NCI-H1048 (cell line): ENCODE data around the gene HENMT1.
"Not testable (repeated sequence)": the region's sequence is repeated elsewhere in the genome, so short reads cannot be mapped to it uniquely, and the experiment has no call there.

Experiments used
- DNase-seq: peaks from one replicate; lab custom pipeline; 2025; lab: John Stamatoyannopoulos, UW

Gene HENMT1

DNA sequence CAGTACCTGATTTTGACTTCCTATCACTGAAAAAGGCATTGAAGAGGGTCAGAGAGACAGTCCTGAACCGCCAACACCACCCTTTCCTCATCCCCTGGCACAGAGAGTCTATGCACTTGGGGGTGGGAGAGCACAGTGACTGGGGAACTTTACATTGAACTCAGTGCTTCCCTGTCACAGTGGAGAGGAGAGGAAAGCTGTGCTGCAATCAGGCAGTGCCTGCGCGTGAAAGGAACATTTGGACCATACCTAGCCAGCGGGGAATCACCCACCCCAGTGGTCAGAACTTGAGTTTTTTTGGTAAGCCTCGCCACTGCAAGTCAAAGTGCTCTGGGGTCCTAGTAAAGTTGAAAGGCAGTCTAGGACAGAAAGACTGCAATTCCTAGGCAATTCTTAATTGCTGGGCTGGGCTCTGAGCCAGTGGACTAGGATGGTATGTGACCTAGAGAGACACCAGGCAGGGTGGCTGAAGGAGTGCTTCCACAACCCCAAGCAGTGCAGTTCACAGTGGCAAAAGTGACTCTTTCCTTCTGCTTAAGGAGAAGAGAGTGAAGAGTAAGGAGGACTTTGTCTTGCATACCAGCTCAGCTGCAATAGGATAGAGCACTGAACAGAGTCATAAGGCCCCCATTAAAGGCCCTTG lies 9.4 kb upstream of the HENMT1 start:
- no peak for DNase-seq

DNA sequence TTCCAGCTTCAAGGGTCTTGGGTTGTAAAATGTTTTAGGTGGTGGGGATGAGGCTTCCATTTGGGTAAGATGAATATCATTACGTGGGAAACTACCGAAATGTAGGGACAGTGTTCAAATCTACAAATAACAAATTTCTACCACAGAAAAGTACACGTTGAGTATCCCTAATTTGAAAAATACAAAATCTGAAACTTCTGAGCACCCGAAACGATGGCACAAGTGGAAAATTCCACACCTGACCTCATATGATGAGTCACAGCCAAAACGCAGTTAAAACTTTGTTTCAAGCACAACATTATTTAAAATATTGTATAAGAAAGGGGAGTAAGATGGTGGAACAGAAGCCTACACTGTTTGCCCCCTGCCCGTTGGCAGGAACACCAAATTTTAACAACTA lies 8.8 kb upstream of the HENMT1 start:
- DNase-seq: no peak

DNA sequence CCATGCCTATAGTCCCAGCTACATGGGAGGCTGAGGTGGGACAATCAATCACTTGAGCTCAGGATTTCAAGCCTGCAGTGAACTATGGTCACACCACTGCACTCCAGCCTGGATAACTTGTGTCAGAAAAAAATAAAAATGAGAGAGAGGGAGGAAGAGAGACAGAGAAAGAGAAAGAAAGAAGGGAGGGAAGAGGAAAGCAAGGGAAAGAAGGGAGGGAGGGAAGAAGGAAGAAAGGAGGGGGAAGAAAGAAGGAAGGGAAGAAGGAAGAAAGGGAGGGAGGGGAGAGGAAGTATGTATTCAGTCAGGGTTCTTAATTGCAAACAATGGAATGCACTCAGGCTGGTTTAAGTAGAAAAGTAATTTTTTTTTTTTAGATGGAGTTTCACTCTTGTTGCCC lies 7.9 kb upstream of the HENMT1 start:
- no peak for DNase-seq

DNA sequence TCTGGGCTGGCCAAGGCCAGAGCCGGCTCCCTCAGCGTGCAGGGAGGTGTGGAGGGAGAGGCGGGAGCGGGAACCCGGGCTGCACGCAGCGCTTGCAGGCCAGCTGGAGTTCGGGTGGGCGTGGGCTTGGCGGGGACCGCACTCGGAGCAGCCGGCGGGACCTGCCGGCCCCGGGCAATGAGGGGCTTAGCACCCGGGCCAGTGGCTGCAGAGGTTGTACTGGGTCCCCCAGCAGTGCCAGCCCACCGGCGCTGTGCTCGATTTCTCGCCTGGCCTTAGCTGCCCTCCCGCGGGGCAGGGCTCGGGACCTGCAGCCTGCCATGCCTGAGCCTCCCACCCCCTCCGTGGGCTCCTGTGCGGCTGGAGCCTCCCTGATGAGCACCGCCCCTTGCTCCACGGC lies 6.5 kb upstream of the HENMT1 start:
- DNase-seq: not testable (repeated sequence)

DNA sequence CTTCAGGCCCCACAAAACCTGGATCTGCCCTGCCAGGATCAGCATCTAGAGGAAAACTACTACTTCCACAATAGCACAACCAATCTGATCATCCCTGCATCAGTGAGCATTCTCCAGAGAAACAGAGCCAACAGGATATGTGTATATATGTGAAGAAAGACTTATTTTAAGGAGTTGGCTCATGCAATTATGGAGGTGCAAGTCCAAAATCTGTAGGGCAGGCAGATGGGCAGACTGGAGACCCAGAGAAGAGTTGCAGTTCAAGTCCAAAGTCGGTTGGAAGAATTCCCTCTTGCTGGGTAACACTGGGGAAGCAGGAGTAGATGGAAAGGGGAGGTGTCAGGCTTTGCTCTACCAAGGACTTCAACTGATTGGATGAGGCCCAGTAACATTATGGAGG lies 4.9 kb upstream of the HENMT1 start:
- DNase-seq: no peak

DNA sequence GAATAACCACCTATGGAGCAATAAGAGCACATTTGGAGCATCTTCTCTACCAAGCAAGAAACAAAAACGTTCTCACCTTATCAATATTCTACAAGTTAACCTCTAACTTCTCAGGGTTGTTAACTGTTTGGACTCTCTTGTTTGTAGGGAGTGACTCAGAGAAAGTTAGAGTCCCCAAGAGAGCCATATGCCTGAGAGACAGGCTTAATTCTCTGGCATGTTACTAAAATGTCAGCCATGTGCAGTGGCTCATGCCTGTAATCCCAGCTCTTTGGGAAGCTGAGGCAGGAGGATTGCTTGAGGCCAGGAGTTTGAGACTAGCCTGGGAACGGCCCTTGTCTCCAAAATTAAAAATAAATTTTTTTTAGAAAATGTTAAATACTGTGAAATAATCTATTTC lies 4.2 kb upstream of the HENMT1 start:
- no peak for DNase-seq

DNA sequence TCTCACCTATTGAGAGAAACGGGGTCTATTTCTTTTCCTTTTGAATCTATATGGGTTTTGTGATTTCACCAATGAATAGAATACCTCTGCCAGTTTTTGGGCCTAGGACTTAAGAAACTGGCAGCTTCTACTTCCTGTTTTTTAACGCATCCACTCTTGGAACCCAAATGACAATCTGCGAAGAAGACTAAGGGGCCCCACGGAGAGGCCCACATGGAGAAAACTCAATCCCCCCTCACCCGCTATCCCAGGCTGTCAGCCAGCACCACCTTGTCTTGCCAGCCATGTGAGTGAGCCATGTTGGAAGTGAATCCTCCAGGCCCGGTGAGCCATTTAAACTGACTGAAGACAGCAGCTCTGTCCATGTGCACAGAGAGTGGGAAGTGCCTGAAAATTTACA lies 3.6 kb upstream of the HENMT1 start:
- no peak for DNase-seq

DNA sequence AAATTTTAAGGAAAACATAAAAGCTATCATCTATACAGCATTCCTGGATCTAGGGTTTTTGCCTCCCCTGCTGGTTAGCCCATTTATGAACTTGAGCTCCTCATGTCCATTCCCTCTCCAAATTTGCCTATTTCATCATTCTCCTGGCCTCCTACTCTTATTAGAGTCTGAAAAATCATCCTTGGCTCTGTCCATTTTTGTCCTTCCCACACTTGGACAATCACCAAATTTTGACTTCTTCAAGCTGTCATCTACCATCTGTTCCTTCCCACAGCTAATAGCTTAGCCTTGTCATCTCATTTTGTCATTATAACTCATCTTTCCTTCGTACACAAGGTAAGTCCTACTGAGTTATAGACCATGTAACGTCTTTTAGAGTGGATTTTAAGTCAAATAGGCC lies 2.2 kb upstream of the HENMT1 start:
- no peak for DNase-seq

DNA sequence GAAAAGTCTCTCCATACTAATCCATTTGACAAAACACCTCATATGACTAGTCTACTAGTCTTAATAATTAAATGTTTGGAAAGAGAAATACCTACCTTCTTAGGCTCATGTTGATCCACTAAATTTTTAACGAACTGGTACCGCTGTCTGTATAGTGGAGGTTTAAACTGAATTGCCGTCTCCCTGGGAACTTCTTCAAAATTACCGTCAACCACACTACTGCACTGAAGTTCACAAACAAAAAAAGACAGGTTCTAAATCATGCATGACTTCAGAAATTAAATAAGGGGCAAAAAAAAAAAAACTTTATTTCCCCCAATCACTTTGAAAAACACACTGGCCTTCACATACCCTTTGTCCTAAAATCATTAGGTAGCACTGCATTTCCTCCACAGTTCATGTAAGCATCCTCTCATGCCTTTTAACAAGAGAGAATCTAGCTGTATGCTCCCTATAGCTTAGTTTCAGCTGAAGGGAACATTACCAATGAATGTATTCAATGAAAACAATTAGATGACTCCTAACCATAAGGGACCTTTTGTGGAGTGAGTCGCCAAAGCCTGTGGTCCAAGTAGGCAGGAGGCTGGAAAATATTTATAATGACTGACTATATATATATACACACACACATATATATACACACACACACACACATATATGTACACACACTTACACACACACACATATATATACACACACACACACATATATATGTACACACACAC lies 3.4 kb downstream of the HENMT1 start:
- no peak for DNase-seq

DNA sequence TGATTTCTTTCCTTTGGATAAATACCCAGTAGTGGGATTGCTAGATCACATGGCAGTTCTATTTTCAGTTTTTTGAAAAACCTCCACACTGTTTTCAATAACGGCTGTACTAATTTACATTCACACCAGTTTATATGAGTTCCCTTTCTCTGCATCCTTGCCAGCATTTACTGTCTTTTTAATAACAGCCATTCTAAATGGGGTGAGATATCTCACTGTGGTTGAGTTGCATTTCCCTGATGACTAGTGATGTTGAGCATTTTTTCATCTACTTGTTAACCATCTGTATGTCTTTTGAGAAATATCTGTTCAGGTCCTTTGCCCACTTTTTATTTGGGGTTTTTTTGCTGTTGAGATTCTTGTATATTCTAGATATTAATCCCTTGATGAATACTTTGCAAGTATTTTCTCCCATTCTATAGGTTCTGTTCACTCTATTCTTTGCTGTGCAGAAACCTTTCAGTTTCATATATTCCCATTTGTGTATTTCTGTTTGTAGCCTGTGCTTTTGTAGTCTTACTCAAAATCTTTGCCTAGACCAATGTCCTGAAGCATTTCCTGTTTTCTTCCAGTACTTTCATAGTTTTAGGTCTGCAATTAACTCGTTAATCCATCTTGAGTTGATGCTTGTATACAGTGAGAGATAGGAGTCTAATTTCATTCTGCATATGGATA lies 7.3 kb downstream of the HENMT1 start:
- DNase-seq: no peak

DNA sequence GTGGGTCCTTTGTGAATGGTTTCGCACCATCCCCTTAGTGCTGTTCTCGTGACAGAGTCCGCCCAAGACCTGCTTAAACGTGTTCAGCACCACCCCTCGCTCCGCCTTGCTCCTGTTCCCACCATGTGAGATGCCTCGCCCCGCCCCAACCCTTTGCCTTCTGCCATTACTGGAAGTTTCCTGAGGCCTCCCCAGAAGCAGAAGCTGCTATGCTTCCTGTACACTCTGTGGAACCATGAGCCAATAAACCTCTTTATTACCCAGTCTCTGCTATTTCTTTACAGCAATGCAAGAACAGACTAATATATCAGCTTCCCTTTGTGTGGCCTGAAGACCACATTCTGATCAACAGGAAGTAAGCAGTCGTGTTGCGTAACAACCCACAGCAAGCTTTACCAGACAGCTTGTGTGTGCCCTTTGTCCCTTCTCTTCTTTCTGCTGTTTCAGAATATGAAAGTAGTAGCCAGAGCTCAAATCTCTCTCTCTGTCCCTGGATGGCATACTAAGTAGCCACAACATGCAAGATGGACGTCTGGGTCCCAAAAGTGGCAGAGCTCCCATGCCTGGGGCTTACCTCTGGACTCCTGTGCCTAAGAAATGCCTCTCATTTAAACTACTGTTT lies 14.1 kb downstream of the HENMT1 start:
- DNase-seq: no peak

DNA sequence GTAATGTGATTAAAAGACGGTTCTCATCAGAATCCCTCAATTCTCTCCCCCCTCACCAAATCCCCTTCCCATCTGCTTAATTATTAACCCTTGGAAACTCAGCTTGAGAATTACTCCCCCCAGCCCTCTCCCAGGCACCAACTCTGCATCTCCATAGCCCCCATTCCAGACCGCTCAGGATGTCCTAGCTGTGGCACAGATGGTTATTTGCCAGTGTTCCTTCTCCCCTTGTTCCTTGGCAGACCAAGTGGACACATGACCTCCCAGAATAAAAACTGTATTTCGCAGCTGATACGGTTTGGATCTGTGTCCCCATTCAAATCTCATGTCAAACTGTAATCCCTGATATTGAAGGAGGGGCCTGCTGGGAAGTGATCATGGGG lies 14.6 kb downstream of the HENMT1 start:
- no peak for DNase-seq

DNA sequence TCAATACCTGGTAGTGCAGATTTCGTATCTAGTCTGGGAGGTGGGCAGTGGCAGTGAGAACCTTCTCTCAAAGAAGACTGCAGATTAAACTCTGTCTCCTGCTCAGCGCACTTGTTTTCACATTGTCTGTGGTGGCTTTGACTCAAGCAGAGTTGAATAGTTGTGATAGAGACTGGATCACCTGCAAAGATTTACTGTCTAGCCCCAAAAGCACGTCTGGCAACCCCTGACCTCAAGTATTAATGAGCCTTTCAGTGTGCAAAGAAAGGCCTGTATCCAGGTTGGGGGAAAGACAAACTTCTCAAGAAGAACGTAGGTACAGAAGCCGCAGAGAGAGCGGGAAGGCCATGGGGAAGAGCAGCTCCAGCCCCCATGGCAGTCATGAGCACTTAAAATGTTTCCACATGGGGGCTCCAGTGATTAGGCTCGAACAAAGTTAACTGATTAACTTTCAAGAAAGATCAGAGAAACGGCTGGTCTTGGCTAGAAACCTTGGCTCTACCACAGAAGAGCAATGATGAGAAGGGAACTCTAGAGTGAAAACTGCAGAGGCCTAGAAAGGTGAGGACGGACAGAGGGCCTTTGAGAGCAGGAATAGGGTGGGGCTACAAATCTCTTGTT lies 15.2 kb downstream of the HENMT1 start:
- DNase-seq: no peak

DNA sequence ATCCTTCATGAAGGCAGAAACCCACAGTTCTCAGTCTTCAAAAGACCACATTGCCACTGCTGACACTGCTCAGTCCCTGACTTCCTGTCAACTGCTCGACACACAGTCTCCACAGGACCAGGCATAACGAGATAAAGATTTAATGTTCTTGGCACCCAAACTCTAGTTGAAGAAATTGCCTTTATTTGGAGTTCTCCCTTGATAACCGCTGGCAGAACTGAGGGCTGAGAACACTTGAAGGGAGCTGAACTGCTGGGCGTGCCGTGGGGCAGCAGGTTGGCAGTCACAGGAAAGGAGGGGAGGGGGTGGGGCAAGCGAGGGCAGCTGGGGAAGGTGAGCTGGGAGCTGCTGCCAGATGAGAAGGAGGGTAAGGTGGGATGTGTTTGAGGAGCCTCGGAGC lies 15.9 kb downstream of the HENMT1 start:
- no peak for DNase-seq

DNA sequence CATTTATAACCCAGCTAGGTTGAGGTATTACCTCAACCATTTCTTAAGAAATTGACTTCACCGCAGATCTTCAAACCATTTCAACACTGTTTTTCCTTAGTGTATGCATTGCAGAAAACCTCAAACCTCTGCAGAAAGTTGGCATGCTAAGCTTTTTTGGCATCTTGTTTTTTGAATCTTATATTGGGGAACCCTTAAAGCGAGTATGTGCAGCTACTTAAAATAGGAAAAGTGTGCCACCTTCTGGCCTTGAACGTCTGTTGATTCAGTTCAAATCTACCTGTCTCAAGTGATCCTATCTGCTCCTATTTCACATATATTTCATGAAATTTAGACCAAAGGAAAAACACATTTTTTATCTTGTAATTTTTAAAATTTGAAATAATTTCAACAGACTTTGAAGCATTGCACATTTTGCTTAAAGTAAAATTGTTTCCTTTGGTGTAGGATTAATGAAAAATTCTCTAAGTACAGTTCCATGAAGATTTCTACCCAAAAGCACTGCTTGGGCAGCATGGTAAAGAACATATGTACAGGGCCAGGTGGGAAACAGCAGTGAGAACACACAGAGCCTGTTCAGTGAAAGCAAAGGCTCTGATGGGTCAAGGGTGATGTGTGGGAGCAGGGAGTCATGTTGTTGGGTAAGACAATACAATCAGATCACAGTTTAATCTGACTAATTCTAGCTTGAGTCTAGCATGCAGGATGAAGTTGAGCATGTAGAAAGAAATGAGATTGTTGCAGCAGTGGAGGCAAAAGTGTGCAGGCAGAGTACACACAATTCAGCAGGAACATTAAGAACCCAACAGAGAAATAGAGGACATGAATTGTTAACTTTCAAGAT lies 17.2 kb downstream of the HENMT1 start:
- DNase-seq: no peak

DNA sequence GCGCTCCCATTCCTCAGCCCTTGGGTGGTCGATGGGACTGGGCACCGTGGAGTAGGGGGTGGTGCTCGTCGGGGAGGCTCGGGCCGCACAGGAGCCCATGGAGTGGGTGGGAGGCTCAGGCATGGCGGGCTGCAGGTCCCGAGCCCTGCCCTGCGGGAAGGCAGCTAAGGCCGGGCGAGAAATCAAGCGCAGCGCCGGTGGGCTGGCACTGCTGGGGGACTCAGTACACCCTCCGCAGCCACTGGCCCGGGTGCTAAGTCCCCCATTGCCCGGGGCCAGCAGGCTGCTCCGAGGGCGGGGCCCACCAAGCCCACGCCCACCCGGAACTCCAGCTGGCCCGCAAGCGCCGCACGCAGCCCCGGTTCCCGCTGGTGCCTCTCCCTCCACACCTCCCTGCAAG lies 20.0 kb downstream of the HENMT1 start:
- not testable (repeated sequence) for DNase-seq

DNA sequence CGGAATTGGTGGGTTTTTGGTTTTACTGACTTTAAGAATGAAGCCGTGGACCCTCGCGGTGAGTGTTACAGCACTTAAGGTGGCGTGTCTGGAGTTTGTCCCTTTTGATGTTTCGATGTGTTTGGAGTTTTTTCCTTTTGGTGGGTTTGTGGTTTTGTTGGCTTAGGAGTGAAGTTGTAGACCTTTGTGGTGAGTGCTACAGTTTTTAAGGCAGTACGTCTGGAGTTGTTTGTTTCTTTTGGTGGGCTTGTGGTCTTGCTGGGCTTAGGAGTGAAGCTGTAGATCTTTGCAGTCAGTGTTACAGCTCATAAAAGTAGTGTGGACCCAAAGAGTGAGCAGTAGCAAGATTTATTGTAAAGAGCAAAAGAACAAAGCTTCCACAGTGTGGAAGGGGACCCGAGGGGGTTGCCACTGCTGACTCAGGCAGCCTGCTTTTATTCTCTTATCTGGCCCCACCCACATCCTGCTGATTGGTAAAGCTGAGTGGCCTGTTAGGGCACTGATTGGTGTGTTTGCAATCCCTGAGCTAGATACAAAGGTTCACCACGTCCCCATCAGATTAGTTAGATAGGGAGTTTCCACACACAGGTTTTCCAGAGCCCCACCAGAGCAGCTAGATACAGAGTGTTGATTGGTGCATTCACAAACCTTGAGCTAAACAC lies 20.9 kb downstream of the HENMT1 start:
- DNase-seq: no peak

DNA sequence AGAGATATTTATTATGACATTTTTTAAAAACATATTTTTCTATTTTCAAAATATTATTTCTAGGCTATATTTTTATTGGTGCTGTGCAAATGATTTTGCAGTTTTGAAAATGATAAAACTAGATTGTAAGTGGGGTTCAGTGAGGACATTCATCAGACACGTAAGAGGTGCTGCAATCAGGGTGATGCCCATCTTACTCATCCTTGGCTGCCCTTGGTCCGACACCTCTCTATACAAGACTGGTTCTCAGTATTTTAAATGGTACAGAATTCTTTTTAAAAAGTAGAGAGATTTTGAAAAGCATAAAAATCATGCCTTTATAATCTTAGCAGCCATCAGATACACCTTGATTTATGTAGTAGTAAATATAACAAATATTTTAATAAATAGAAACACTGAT lies 24.0 kb downstream of the HENMT1 start:
- no peak for DNase-seq

DNA sequence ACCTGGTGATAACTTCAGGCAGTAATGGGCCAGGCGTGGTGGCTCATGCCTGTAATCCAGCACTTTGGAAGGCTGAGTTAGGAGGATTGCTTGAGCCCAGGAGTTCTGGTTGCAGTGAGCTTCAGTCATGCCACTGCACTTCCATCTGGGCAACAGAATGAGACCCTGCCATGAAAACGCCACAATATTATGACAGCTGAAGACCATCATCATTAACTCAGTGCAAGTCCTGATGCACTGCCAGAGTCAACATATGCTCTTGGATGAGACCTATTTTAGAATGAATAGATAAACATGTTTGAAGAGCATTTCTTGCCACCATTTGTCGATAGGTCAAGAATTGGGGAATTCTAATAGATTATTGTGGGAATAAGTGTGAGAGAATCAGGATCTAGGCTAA lies 26.4 kb downstream of the HENMT1 start:
- no peak for DNase-seq

DNA sequence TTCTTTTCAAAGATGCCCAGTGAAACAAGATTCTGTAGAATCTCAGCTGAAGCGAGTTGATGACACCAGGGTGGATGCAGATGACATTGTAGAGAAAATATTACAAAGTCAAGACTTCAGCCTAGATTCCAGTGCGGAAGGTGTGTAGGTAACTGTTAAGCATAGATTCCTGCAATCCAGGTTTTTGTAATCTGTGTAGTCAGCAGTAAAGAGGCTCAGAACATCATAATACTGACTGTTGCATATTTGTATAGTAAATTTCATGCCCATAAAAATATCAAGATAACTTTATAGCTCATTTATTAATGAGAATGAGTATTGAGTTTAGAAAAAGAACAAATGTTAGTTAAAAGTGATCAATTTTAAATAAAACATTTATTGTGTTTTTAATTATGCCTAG lies 32.2 kb downstream of the HENMT1 start:
- DNase-seq: no peak

DNA sequence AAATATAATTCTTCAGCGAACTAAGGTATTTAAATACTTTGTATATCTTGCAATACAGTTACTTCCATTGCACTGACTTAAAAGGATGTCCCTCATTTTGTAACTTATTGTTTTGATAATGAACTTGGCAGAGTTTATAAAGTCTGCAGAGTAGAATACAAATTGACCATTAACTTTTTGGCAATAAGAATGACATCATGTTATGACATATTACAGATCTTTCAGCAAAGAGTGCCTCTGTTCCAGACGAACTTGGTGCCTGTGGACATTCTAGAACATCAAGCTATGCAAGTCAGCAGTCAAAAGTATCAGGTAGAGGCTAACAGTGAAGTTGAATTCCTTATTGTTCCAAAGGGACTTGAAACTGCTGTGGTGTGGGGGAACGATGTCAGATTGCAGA lies 32.9 kb downstream of the HENMT1 start:
- no peak for DNase-seq
